ENCODE results near the gene B3GNT9.

DNA sequence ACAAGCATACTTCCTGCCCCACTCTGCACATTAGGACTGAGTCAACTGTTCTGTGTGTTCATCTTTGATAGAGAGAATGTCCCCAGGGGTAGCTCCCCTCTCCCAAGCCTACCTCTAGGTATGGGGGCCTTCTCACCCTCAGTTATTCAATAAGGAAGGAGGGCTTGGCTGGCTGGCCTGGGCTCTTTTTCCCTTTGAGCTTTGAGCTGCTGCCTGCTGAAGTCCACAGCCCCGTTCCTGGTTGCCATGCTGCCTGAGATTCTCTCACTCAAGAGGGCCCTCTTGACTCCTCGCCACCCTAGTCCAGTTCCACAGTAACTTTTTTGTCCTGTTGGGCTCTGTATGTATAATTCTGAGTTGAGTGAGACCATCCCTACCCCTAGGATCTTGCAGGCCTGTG lies 5.1 kb downstream of the B3GNT9 start:
- no peak for TF ChIP-seq BHLHE40 (IDR thresholded peaks at IDR 0.05; ENCODE audit: borderline replicate concordance)
- TF ChIP-seq NFRKB (IDR thresholded peaks at IDR 0.05): no peak
- TF ChIP-seq L3MBTL2 (conservative IDR thresholded peaks at IDR 0.05): no peak
- no peak for TF ChIP-seq SUZ12 (IDR thresholded peaks at IDR 0.05)
- TF ChIP-seq FOXM1 (IDR thresholded peaks at IDR 0.05; ENCODE audit: borderline replicate concordance): no peak
- no peak for TF ChIP-seq ELF4 (IDR thresholded peaks at IDR 0.05)
- TF ChIP-seq SP1 (IDR thresholded peaks at IDR 0.05): no peak
